GM18907 (cell line): ENCODE results near the gene UBR4.

ENCODE experiments used
- ATAC-seq: cut with Tn5 transposase; IDR thresholded peaks from one replicate; pipeline ENCODE4 v1.9.1; 2021; ENCODE audit warnings: mild to moderate bottlenecking, moderate library complexity; ENCODE audit not compliant: unreplicated experiment

UBR4 gene

GRCh38 chr1:19040010-19040680, 169.9 kb downstream of the UBR4 start:
- ATAC-seq, result no peak

DNA sequence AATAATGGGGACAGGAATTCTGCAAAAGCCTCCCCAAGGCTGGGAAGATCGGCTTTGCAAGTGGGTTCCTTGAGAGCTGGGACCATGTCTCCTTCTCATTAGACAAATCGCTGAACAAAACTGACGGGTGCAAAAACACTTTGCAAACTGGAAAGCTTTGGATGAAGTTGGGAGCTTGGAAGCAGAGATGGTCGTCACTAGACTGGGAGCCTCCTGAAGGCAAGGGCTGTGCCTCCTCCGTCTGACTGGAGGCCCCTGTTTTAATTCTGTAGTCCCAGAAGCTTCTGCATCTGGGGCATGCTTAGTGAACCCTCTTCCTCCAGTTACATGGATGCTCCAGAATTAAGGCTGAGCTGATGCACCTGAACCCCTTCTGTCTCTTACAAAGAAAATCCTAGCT, 171.3 kb downstream of the UBR4 start:
- ATAC-seq, result no peak

DNA sequence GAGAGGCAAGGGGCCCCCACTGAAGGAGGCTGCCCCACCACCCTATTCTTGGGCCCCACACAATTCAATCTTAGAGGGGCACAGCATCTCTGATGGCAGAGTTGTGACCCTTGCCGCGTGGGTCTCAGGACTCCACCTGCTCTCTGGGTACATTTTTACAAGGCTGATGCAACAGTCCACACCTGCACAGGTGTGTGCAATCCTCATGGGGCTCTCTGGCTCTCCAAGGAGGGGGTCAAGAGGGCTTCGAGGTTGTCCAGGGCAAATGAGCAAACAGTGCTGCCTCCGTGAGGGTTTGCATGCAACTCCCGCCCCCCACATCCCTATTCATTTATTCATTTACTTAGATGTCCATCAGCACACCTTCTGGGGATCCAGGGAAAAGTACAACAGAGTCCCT, 172.0 kb downstream of the UBR4 start:
- ATAC-seq, result no peak

- no peak for ATAC-seq
Observed at GRCh38 chr1:19037659-19038058, 172.4 kb downstream of the UBR4 start.

DNA sequence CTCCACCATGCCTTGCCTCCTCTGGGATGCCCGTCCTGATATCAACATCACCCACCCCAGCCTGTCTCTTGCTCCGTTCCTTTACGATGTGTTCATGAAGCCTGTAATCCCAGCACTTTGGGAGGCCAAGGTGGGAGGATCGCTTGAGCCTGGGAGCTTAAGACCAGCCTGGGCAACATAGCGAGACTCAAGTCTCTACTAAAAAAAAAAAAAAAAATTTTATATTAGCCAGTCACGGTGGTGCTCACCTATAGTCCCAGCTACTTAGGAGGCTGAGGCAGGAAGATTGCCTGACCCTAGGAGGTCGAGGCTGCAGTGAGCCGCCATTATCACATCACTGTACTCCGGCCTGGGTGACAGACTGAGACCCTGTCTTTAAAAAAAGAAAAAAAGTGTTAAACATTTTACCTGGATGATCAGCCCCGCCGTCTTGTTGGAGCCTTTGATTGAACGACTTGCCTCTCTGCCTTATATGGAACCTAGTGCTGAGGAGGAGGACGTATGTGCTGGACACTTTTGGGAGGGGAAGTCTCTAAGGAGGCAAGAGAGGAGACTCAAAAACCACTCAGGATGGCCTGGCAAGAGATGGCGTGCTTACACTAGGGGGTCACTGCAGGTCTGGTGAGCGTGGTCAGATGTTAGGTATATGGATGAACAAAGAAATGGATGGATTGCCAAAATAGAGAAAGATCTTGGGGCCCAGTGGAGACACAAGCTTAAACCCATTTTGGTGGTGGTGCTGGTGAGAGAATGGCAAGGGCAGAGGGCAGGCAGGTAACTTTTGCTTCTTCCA, 173.1 kb downstream of the UBR4 start:
- ATAC-seq, result no peak

DNA sequence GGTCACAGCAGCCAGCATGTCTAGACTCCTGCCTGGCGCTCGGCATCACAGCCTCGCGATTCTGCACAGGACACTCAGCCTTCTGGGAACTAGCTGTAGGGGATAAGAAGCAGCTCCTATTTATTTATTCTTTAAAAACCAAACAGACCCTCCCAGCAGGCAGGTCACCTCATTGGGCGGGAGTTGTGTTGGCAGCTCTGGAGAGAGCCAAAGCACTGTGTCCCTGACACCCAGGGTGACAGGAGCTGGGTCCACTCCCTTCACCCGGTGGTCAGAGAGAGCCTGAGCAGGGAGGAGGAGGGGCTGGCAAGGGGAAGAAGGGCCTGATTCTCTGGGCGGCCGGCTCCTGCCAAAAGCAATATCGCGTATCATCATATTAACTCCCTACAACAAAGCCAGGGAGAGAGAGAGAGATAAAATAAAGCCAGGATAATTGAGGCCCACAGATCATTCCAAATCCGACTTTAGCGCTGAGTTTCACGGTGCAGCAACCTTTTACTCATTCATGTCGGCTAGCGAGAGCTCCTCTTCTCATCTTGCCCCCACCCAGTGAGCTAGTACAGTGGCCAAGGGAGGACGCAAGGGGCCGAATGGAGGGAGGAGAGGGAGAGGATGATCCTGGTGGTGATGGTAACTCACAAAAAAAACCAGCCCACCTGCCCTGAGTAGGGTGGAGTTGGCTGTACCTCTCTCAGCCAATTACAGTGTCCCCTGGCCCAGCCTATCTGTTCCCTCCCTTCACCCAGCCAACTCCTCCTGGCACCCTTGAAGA, 173.8 kb downstream of the UBR4 start:
- no peak for ATAC-seq

DNA sequence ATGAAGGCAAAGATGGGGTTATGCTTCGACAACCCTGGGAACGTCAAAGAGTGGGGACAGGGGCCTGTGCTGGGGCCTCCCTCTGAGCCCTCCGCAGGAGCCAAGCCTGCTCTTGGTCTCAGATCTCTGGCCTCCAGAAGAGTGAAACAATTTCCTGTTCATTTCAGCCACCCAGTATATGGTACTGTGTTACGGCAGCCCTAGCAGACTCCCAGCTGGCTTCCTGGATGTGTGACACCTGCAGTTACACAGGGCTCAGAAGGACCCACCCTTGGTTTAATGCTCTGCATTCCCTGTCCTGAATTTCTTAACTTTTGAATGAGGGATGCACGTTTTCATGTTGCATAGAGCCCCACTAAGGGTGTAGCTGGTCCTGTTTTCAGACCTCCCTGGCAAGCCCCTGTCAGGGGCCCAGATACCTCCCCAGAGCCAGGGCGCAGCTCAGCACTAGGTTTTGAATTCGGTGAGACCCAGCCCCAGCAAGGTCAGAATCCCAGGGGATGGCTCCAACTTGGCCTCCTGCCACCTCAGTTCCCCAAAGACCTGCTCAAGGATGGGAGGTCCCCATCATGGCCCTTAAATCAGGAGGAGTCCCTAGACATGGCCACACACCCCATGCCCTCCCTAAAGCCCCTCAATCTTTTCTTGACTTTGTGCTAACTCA, 174.6 kb downstream of the UBR4 start:
- ATAC-seq, result no peak

DNA sequence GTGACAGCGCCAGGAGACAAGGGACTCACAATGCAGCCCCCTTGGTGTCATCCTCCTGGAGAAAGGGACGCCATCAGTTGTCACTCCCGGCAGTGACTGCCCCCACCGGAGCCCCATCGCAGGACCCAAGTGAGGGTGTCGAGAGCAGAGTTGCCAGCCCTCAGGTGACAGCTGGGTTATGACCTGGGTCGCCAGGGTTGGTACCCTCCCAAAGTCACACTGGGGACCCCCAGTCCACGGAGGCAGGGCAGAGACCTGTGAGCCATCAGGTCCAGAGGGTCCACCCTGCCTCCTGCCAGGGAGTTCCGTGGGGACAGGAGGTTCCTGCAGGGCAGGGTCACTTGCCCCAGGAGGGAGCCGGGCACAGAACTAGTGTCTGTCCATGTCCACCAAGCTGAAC, 175.3 kb downstream of the UBR4 start:
- ATAC-seq, result no peak

- ATAC-seq, result no peak
Observed at GRCh38 chr1:19033926-19034680, 176.0 kb downstream of the UBR4 start.

DNA sequence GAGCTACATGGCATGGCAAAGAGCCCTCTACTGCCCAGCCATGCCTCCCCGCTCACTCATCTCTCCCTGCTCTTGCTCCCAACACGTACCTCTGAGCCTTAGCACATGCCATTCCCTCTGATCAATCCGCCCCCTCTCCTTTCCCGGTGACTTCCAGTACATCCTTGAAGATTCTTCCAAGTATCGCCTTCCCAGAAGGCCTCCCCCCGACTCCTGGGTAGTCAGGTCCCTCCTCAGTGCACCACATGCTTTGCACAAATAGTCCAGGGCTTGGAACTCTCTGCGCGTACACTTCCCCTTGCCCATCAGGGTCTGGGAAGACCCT, 176.6 kb downstream of the UBR4 start:
- ATAC-seq, result no peak

GRCh38 chr1:19032701-19033514, 177.2 kb downstream of the UBR4 start:
- ATAC-seq, result no peak

DNA sequence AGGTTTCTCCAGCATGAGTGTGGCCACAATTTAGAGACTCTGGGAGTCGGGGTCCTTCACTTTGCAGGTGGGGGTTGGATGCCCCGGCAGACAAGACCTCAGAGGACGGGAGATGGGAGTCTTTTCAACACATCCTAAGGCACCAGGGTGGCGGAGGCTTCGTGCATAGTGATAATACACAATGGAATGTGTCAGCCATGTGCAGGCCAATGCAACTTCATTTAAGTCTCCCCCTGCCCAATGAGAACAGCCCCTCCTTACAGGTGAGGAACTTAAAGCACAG, 177.7 kb downstream of the UBR4 start:
- no peak for ATAC-seq

DNA sequence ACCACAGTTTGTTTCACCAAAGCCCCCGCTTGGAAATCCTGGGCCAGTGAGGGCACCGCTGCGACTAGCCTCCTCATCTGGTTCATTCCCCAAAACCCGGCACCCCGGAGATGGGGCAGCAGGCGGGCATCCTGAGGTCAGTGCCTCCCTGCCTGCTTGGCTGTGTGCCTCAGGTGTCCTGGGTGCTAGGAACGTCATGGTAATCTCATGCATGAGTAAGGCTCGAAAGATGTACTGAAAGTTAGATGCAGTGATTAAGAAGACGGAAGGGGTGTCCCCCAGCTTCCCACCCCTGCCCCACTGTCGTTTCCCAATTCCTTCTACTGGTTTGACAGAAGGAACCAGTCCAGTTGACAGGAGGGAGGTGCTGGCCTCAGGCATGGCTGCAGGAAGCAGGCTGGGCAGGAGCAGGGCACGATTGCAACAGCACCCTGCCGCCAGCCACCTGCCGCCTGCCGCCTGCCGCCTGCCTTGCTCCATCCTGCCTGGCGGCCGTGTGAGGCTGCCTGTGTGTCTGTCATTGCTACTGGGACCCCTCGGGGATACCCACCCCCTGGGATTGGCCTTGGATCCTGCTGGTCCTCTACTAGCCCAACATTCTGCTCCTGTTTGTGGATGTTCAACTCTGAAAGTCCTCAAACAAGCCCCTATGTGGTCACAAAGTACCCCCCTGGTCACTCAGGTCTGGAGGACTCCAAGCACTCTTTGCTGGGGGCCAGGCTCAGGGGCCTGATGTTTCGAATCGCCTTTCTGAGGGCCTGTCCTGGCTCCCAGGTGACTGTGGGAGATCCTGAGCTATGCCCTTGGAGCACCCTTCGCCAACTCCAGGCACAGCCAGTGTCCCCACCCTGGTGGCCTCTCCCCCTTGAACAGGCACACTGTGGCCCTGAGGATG, 180.6 kb downstream of the UBR4 start:
- ATAC-seq, result no peak

- no peak for ATAC-seq
Observed at GRCh38 chr1:19028546-19029129, 181.4 kb downstream of the UBR4 start.

- ATAC-seq, result no peak
Observed at GRCh38 chr1:19028110-19028509, 182.0 kb downstream of the UBR4 start.
